ENCODE results near the gene ZNF43.
"Not testable (repeated sequence)": the region's sequence is repeated elsewhere in the genome, so short reads cannot be mapped to it uniquely, and the experiment has no call there.

Gene ZNF43

GRCh38 chr19:21835810-21836444 is at the start of gene ZNF43:
ZNF43 (minus strand) TSS chr19:21836182; CDS start chr19:21836038, 144 bp downstream.
- DNase-seq (ENCODE audit: low spot score) = peak; percentile 88

- DNase-seq (ENCODE audit: low spot score) = not testable (repeated sequence)
These were observed 49.5 kb upstream of the ZNF43 start for GRCh38 chr19:21885516-21885915.

GRCh38 chr19:21884786-21885185 is 48.8 kb upstream of the ZNF43 start:
- DNase-seq (ENCODE audit: low spot score) = not testable (repeated sequence)

- DNase-seq (ENCODE audit: low spot score) = no peak
These were observed 47.5 kb upstream of the ZNF43 start for GRCh38 chr19:21883516-21883915.

GRCh38 chr19:21880761-21881160 is 44.8 kb upstream of the ZNF43 start:
- not testable (repeated sequence) for DNase-seq (ENCODE audit: low spot score)

GRCh38 chr19:21878646-21879045 is 42.7 kb upstream of the ZNF43 start:
- no peak for DNase-seq (ENCODE audit: low spot score)

GRCh38 chr19:21877976-21878375 is 42.0 kb upstream of the ZNF43 start:
- no peak for DNase-seq (ENCODE audit: low spot score)

GRCh38 chr19:21876608-21877007 is 40.6 kb upstream of the ZNF43 start:
- not testable (repeated sequence) for DNase-seq (ENCODE audit: low spot score)

GRCh38 chr19:21856773-21857514 is 21.0 kb upstream of the ZNF43 start:
- no peak for DNase-seq (ENCODE audit: low spot score)

- peak; percentile 98 for DNase-seq (ENCODE audit: low spot score)
These were observed 15.8 kb upstream of the ZNF43 start for GRCh38 chr19:21851596-21852345.

- no peak for DNase-seq (ENCODE audit: low spot score)
These were observed 14.8 kb upstream of the ZNF43 start for GRCh38 chr19:21850656-21851255.

GRCh38 chr19:21848706-21849105 is 12.7 kb upstream of the ZNF43 start:
- DNase-seq (ENCODE audit: low spot score) = peak; percentile 12

- DNase-seq (ENCODE audit: low spot score) = no peak
These were observed 7.1 kb upstream of the ZNF43 start for GRCh38 chr19:21843081-21843480.

GRCh38 chr19:21841488-21842097 is 5.6 kb upstream of the ZNF43 start:
- DNase-seq (ENCODE audit: low spot score) = no peak

GRCh38 chr19:21841081-21841480 is 5.1 kb upstream of the ZNF43 start:
- DNase-seq (ENCODE audit: low spot score) = no peak

- DNase-seq (ENCODE audit: low spot score) = no peak
These were observed 4.0 kb upstream of the ZNF43 start for GRCh38 chr19:21839976-21840375.

- DNase-seq (ENCODE audit: low spot score) = no peak
These were observed 2.7 kb upstream of the ZNF43 start for GRCh38 chr19:21838646-21839045.

GRCh38 chr19:21835429-21835809 is 563 bp downstream of the ZNF43 start:
- no peak for DNase-seq (ENCODE audit: low spot score)

GRCh38 chr19:21833733-21834132 is 2.2 kb downstream of the ZNF43 start:
- no peak for DNase-seq (ENCODE audit: low spot score)

- no peak for DNase-seq (ENCODE audit: low spot score)
These were observed 11.3 kb downstream of the ZNF43 start for GRCh38 chr19:21824679-21825078.

- no peak for DNase-seq (ENCODE audit: low spot score)
These were observed 12.8 kb downstream of the ZNF43 start for GRCh38 chr19:21823224-21823623.

GRCh38 chr19:21812448-21812847 is 23.5 kb downstream of the ZNF43 start:
- no peak for DNase-seq (ENCODE audit: low spot score)

Data from AG08396 (cell line).